ENCODE data around the gene MAP4.

The MAP4 gene

DNA sequence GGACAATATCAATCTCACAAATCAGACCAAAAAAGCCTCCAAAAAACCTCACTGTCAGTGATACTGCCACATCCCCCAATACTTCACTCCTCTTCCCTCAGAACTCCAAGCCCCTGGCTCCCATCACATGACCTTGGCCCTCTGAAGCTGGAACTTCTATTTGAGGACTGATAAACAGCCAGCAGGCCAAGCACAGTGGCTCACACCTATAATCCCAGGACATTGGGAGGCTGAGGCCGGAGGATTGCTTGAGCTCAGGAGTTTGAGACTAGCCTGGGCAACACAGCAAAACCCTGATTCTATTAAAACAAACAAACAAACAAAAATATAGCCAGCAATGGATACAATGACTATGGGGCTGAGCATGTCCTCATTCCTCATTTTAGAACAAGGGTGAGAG lies 55.2 kb downstream of the MAP4 start:
- no peak for DNase-seq

GRCh38 chr3:47956521-47956920 lies 59.7 kb downstream of the MAP4 start:
- no peak for DNase-seq

DNA sequence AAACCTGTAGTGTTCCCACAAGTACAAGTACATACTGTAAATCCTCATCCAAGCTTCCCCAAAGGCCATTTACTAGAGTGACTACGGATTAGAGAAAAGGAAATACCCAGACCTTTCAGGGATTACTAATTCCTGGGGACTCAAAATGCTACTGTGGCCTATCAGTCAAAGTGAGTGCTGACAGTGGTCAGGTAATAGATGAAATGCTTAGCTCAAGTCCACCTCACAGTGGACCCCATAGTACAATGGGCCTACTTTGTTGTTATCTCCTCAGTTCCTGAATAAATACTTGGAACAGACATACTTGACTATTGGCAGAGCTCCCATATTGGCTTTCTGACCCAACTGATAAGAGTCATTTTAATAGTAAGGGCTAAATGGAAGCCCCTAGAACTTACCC lies 61.6 kb downstream of the MAP4 start:
- no peak for DNase-seq

GRCh38 chr3:47950453-47951169 lies 65.6 kb downstream of the MAP4 start:
- no peak for DNase-seq

DNA sequence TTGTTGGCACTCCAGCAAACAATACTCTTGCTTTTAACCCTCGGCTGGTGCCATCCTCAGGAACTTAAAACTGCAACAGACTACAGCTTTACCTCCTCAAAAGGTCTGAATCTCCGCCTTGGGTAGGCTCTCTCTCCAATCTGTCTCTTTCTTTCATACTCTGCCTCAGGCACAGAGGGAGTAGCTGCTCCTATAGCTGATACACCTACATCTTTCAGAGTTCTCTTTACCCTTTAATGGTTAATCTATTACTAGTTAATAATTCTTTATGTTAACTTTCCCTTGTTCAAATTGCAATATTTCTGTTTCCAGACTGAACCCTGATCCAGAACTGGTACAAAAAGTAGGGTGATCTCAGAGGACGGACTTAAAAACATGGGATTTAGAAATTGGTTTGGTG lies 66.2 kb downstream of the MAP4 start:
- no peak for DNase-seq

DNA sequence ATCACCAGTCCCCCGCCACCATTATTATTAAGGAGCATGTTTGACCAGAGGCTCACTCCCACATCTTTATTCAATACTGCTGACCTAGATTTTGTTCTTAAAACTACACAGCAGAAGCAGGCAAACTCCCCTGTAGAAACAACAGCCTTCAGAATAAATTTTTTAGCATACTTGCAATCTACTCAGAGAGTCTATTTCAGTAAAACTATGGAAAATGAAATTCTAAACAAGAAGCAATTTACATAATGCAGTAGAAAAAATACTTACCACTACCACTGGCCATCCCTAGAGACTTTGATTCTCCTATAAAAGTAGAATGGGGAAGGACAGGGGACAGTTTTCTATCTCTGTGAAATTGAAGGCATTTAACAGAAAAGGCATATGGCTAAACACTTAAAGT lies 76.0 kb downstream of the MAP4 start:
- DNase-seq: no peak

DNA sequence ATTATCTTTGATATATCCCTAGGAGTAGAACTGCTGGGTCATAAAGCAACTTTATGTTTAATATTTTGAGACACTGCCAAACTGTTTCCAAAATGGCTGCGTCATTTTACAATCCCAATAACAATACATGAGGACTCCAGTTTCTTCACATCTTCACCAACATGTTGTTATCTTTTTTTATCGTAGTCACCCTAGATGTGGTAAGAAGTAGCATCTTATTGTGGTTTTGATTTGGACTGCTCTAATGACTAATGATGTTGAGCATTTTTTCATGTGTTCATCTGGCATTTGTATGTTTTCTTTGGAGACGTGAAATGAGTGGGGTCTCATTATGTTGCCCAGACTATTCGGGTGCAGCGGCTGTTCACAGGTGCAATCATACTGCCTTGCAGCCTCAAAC lies 83.8 kb downstream of the MAP4 start:
- DNase-seq: no peak

DNA sequence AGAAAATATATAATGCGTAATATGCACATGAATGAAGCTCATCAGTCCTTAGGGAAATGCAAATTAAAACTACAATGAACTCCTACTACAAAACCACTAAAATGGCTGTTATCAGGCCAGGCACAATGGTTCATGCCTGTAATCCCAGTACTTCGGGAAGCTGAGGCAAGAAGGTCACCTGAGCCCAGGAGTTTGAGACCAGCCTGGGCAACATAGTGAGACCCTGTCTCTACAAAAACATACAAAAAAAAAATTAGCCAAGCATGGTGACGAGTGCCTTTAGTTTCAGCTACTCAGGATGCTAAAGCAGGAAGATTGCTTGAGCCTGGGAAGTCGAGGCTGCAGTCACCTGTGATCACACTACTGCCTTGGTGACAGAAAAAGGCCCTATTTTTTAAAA lies 85.2 kb downstream of the MAP4 start:
- DNase-seq: no peak

GRCh38 chr3:47916696-47917095 lies 99.5 kb downstream of the MAP4 start:
- no peak for DNase-seq

GRCh38 chr3:47916201-47916600 lies 100.0 kb downstream of the MAP4 start:
- DNase-seq: no peak

DNA sequence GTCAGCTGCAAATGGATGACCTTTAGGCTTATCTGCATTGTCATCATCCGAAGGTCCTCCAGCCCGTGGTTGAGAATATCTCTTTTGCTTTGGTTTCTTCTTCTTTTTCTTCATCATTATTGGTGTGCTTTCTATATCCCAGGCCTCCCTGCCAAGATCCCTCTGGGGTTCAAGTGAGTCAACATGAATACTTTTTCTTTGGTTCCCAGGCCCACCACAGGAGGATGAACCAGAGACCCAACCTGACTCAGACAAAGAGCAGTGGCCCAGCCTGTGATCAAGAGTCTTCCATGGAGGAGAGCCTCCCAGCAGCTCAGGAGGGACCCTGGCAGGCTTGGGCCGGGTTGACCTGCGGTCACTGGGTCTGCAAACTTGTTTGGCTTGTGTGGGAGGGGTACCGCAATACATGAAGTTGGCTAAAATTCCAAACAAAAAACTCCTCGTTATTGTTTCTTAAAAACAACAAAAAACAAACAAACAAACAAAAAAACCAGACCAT lies 104.2 kb downstream of the MAP4 start:
- no peak for DNase-seq

DNA sequence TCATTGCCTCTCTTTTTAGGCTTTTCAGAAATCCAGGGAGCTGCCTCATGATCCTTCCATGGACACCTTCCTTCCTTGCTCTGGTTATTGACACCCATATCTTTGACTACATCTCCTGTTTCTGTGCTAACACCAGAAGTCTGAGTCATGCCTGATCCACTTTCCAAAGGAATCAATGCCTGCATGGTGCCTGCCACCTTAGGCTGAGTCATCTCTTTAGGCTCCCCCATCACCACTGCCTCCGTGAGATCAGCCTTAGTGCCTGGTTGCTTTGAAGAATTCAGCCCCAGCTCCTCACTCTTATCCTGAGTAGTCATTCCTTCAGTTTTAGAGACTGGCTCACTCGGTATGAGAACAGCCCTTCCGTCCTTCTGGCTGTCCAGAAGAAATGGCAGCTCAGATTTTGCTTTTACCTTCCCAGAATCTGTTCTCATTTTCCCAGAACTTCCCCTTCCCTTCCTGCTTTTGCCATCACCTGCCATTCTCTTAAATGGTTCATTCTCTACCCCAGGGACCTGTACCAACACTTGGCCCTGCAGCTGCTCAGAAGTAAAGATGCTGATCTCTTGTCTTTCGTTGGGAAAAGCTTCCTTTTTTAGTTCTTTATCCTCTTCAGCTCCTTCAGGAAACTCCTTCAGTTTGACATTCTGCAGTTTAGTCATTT lies 105.3 kb downstream of the MAP4 start:
- no peak for DNase-seq

DNA sequence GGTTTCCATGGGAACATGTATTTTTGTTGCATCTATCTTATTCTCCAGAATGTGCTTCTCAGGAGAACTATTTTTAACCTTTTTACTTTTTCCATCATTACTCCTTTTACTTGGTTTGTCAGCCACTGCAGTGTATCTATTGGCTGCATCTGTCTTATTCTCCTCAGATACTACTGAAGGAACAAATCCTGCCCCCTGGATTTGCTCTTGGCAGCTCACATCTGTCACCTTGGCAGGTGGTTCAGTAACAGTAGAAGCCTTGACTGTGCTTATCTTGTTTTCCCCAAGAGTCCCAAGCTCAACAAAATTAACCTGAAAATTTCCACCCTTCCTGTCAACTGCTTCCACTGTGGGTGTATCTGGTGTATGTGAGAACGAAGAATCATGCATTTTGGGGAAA lies 106.0 kb downstream of the MAP4 start:
- DNase-seq: no peak

GRCh38 chr3:47909607-47910006 lies 106.6 kb downstream of the MAP4 start:
- no peak for DNase-seq

DNA sequence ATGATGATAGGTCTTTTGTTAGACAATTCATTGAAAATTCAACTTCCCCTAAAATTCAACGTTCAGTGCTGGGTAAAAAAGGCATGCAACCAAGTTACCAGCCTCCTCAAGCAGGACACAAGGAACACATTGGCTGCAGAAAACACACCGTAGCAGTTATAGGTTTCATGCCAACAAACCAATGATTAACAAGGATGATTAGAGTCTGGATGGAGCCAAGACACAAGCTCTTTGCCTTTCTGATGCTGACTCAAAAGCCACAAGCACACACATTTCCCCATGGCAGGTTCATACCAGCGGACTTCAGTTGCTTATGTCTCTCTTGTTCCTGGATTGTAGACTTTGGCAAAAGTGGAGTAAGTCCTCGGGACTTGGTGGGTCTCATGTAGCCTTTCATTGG lies 107.5 kb downstream of the MAP4 start:
- no peak for DNase-seq

DNA sequence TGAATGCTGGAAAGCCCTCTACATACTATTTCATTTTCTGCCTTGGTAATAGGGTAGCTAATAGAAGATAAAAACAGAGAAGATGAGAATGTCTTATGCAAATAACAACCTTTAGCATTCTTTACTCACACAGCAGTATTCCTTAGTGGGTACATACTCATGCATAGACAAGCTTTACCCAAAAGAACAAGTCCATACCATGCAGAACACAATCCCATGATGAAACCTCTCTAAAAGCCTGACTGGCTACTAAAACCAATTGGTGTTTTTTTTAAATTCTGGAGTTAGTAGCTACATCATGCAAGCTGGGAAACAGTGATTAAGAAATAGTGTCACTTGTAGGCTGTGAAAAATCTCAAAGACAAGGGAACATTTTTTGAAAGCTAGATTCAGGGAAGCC lies 108.4 kb downstream of the MAP4 start:
- no peak for DNase-seq

GRCh38 chr3:47902746-47903145 lies 113.5 kb downstream of the MAP4 start:
- no peak for DNase-seq

GRCh38 chr3:47901280-47901833 lies 114.9 kb downstream of the MAP4 start:
- DNase-seq: no peak

- no peak for DNase-seq
Observed at GRCh38 chr3:47899495-47900108, 116.6 kb downstream of the MAP4 start.

GRCh38 chr3:47897954-47898353 lies 118.3 kb downstream of the MAP4 start:
- no peak for DNase-seq

DNA sequence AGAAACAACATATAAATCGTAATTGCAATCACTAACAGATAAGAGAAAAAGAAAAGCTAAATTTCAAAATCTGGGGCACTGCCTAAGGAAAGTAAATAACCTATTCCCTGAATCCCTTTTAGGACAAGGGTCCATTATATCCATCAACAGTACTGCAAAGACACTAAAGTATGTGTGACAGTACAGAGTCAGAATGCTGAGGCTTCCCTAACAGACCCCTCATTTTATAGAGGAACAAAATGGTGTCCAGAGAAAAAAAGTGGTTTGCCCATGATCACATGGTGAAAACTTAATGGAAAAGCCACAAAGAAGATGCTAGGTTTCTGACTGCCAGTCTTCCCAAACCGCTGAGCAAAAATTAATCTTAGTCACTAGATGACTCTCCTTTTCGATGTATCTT lies 119.5 kb downstream of the MAP4 start:
- no peak for DNase-seq

DNA sequence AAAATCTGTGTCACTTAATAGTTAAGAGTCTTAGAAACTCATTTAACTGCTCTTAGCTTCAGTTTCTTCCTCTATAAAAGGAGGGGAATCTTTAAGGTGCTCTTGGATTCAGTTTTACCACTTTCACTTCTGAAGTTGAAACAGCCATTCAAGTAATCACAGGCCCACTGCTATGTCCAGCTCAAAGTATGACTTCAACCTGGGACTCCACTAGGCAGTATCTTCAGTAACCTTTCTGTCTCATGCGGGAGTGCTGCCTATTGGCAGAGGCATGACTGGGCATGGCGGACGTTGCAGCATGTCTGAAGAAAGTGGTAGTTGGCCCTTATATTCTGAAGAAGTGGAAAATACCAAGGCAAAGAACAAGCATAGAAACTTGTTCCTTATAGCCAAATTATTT lies 121.0 kb downstream of the MAP4 start:
- DNase-seq: no peak

DNA sequence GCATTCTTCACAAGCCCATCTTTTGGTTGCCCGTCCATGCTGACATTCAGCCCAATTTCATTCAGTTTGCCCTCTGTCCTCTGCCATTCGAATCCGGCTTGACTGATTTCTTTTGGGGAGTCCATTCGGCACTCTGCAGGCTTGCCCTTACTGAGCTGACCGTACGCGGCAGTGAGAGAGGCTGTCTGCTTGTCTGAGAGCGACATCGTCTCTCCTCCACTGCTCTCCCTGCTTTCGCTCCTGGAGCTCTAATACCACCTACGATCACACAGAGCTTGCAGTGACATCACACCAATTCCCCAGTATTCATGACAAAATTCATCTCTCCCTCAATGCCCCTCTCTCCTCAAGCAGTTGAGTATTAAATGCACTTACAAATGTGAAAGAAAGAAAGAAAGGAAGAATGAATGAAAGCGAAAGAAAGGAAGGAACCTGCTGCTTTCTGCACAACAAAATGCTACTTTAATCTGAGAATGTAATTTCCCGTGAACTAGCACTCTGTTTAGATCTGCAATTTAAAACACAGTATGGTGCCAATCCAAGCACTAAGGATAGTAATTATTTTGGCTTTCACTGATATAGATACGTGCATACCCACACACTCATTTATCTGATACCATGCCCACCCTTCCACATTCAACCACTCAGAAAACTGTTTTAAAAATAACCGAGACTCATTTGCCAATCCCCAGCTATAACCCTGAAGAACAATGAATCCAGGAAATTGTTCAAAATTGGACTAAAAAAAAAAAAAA lies 123.8 kb downstream of the MAP4 start:
- no peak for DNase-seq
